Measurements from ENCODE around the gene GPRIN2.

The GPRIN2 gene

GRCh38 chr10:46565591-46566332, 9.3 kb upstream of the GPRIN2 start:
- DNase-seq: peak; percentile 17

DNA sequence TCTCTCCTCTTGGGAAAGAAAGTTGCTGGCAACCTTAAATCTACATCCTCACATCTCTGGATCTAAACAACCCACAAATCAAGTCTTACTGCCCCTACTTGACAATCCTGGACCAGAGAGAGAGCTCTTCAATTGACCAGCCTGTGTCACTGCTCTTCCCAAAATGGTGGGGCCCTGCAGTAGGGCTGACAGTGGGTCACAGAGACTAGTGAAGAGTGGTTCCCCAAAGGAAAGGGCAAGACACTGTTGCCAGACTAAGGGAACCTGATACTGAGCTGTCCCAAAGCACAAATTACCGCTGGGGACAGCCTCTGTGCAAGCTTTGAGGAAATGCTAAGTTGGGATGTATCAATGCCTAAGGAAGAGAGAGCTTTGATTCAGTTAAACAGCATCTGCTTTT, 4.5 kb upstream of the GPRIN2 start:
- DNase-seq: no peak

DNA sequence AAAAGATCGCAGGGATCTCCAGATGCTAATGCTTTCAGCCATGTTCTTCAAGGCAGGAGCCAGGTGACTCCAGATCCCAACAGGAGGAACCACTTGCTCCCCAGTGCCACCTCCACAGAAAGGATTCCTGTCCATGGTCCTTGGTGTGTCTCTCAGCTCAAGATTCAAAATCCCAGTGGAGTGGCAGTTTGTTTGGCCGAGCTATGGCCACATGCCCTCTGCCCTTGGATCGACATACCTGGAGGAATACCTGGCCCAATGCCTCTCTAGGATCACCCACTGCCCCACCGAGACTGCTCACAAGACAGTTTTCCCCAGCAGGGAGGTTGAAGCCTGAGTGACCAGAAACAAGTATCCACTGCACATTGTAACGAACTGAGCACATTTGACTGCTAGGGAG, 3.9 kb upstream of the GPRIN2 start:
- DNase-seq: no peak

GRCh38 chr10:46559231-46559671, 2.8 kb upstream of the GPRIN2 start:
- DNase-seq: no peak

DNA sequence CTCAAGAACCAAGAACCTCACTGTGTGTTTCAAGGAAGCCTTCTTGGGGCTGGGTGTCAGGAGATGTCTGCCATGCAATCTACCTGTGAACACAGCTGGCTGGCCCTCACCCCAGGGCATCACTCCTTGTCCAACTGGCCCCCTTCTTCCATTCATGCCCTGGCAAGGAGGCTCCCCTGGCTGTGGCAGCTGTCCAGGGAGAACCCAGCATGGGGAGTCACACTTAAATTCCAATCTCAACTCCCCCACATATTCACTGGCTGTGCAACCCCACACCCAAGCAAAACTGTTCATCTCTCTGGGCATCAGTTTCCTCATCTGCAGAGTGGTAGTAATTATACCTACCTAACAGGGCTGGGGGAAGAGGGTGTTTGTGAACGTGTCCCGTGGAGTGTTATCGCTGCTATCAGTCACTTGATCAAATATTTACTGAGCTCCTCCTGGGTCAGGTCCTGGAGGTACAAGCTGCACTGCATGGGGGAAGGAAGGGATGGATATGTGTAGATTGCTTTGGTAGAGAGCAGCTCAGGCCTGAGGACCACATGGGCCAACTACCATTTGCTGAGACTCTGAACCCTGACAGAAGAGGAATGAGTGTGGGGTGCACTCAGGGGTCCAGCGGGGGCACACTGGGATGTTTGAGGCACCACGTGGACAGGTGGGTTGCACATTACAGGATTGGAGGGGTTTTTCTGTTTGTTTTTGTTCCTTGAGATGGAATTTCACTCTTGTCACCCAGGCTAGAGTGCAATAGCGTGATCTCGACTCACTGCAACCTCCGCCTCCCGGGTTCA, 2.1 kb upstream of the GPRIN2 start:
- no peak for DNase-seq

- DNase-seq: no peak
Observed at GRCh38 chr10:46558122-46558391, 1.6 kb upstream of the GPRIN2 start.

DNA sequence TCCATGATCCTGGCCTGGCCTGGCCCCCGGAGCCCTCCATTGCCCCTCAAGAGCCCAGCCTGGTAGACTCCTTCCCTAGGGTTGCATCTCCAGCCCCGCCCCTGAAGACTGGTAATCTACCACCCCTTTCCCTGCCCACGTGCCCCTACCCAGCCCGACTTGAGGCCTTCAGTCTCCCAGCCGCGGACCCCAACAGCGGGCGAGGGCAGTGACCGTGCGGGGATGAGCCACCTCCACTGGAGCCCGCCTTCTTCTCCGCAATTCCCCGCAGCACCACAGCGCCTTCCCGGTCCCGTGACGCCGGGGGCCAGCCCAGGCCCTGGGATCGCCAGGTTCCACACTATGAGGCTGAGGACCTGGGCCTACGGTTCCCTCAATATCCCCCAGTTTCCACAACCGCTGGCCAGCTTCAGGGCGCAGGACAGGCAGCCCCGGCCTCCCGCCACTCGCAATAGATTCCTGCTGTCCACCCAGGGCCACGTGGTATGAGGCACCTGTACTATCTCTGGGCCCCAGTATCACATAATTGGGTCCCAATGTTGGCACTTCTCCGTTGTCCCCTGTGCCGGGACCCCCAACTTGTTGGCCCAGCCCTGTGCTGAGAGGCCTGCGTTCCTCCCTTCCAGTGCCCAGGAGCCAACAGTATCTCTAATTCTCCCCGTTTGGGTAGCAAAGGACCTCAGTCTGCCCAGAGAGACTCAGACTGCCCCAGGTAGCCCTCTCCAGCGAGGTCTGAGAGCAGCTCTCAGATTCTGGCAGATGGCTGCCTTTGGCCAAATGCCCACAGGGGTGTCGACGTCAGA, 1.1 kb upstream of the GPRIN2 start:
- no peak for DNase-seq

DNA sequence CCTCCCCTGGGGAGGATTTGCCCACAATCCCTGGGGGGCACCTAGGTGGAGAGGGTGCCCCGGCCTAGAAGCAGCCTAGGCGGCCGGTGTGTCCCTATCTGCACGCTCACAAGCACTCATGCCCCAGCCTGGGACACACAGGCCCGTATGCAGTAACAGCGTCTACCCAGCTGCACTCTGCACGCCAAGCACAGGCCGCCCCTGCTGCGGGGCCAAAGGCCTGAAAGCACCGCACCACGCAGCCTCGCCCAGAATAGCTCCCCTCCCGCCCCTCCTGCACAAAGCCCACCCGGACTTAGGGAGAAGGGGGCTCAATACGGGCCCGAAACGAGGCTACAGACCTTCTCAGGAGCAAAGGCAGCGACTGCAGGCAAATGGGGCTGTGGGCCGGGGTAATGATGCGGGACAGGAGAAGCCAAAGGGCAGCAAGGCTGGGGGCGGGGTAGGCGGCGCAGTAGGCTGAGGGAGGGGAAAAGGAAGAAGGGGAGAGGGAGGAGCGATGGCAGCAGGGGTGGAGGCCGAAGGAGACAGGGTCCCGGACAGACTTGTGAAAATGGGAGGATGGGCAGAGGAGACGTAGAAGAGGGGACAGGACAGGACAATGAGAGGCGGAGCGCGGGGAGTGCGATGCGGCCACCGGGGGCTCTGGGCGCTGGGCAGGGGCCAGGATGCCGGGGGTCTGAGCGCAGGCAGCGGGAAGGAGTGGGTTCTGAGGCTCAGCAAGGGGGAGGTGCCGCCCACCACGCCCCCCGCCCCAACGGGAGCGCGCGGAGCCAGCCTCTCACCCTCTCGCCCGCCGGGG, 544 bp downstream of the GPRIN2 start:
- DNase-seq: no peak

DNA sequence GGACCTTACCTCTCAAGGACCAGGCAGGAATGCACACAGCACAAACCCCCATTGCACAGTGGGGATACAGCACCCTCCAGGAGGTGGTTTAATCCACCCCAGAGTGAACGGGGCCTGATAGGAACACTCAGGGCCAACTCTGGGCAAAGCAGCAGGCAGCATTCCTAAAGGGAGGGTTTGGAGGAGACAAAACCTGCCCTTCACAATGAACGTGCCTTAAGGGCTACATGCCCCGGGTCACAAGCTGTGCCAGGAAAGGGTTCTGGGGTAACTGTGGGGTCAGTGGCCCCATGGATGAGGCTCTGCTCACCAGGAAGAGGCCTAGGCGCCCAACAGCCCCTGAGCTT, 1.1 kb downstream of the GPRIN2 start:
- DNase-seq: no peak

GRCh38 chr10:46554166-46554781, 2.2 kb downstream of the GPRIN2 start:
- DNase-seq: no peak

GRCh38 chr10:46553238-46554049, 3.0 kb downstream of the GPRIN2 start:
- DNase-seq: no peak

GRCh38 chr10:46552526-46553237, 3.8 kb downstream of the GPRIN2 start:
- no peak for DNase-seq

DNA sequence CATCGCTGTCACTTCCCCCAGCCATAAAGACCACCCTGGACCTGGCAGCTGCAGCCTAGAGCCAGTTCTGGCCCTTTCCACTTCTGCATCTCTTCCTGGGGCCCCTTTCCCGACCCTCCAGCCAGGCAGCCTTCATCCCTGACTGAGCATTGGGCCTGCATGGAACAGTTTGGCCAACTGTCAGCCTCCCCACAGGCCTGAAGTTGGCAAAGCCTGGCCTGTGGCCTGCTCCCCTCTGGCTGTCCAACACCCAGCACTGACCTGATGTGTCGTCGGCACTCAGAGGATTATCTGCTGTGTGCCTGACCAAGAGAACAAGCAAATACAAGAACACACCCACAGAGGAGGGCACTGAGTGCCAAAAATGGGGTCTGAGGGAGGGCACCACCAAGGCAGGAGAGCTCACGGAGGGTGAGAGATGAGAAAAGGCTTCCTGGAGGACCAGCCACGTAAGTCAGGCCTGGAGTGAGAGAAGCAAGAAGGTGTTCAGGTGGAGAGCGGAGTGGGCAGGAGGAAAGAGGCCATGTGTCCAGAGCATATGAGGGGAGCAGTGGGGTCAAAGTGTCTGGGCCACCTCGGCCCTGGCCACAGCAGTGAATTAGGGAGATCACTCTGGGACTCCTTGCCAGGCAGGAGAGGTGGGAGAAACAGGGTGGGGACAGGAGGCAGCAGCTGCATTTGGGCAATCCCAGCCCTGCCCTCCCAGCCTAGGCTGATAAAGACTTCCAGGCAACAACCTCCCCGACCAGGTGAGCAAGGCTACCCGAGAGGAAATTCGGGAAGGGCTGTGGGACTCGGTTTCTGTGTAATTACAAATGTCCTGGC, 4.5 kb downstream of the GPRIN2 start:
- no peak for DNase-seq

GRCh38 chr10:46550795-46551700, 5.4 kb downstream of the GPRIN2 start:
- DNase-seq: no peak

- DNase-seq: no peak
Observed at GRCh38 chr10:46550076-46550790, 6.2 kb downstream of the GPRIN2 start.

DNA sequence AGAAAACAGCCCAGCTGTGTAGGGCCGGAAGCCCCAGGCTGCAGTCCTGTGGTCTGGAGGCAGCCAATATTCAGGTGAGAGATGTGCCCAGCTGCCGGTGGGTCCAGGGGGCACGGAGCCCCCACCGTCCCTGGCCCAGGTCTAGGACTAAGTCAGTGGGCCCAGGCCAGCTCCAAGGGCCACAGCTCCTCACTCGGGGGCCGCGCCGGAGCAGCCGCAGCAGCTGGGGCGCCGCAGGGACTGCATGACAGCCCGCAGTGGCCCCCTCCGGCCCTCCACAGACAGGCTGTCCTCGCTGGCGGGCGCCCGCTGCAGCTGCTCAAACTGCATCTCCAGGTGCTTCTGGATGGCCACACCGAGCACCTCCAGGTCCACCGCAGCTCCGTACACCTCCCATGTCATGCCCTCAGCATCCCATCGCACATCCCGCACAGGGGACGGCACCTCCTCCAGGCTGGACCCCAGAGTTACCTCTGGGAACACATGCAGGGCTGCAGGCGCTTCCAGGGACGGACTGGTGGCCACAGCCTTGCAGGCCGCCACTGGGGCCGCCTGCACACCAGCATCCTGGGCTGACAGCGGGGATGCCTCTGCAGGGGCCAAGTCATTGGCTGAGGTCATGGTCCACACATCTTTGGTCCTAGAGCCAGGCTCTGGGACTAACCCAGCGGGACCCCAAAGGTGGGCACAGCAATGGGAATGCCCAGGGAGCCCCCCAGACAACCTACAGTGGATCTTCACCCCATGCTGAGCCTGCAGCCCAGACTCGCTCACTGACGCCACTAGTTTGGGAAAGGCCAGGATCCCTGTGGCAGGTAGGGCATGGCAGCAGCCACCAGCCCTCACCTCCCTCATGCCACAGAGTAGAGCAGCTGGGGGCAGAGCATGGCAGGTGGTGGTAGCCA, 7.0 kb downstream of the GPRIN2 start:
- DNase-seq: no peak

- DNase-seq: no peak
Observed at GRCh38 chr10:46548498-46549090, 7.9 kb downstream of the GPRIN2 start.
